ENCODE results near the gene PIWIL4. TPM values are rescaled to one million over a fixed set of nuclear protein-coding genes. Genes with fewer than 3 reads are reported as not detected.
"Not testable (repeated sequence)": the region's sequence is repeated elsewhere in the genome, so short reads cannot be mapped to it uniquely, and the experiment has no call there.

The PIWIL4 gene
- total RNA-seq, 1 donor from 2014 or later, result 1.8 TPM

GRCh38 chr11:94623120-94623735, 56.1 kb downstream of the PIWIL4 start:
- intact Hi-C loops (cut with DNase I), result loop anchor here (2.0 to 10.0 kb wide), 4 partner anchors 142 to 512 kb away; partner anchors contain the start of gene AMOTL1
- DNase-seq (ENCODE audit: low spot score), result no peak

- intact Hi-C loops (cut with DNase I), result loop anchor here (5.0 to 10.0 kb wide), 4 partner anchors 139 to 509 kb away; partner anchors contain the start of gene AMOTL1
- not testable (repeated sequence) for DNase-seq (ENCODE audit: low spot score)
Measured at GRCh38 chr11:94625422-94625821, 58.3 kb downstream of the PIWIL4 start.

- intact Hi-C loops (cut with DNase I), result loop anchor here (5.0 to 10.0 kb wide), 4 partner anchors 138 to 508 kb away; partner anchors contain the start of gene AMOTL1
- DNase-seq (ENCODE audit: low spot score), result not testable (repeated sequence)
Measured at GRCh38 chr11:94627003-94627560, 59.9 kb downstream of the PIWIL4 start.

GRCh38 chr11:94629741-94630140, 62.6 kb downstream of the PIWIL4 start:
- no peak for DNase-seq (ENCODE audit: low spot score)
- intact Hi-C loops (cut with DNase I), result loop anchor here (5.0 to 10.0 kb wide), 4 partner anchors 135 to 505 kb away; partner anchors contain the start of gene AMOTL1

GRCh38 chr11:94630221-94630620, 63.1 kb downstream of the PIWIL4 start:
- DNase-seq (ENCODE audit: low spot score), result no peak
- intact Hi-C loops (cut with DNase I), result no loop called here

- intact Hi-C loops (cut with DNase I), result no loop called here
- DNase-seq (ENCODE audit: low spot score), result no peak
Measured at GRCh38 chr11:94632356-94632755, 65.2 kb downstream of the PIWIL4 start.

GRCh38 chr11:94635072-94635471, 67.9 kb downstream of the PIWIL4 start:
- intact Hi-C loops (cut with DNase I), result no loop called here
- no peak for DNase-seq (ENCODE audit: low spot score)

- intact Hi-C loops (cut with DNase I), result no loop called here
- no peak for DNase-seq (ENCODE audit: low spot score)
Measured at GRCh38 chr11:94636388-94636949, 69.3 kb downstream of the PIWIL4 start.

GRCh38 chr11:94638301-94638901, 71.2 kb downstream of the PIWIL4 start:
- intact Hi-C loops (cut with DNase I), result no loop called here

GRCh38 chr11:94638902-94639373, 71.8 kb downstream of the PIWIL4 start:
- DNase-seq (ENCODE audit: low spot score), result no peak
- intact Hi-C loops (cut with DNase I), result no loop called here

More at GRCh38 chr11:94638301-94638901, 71.2 kb downstream of the PIWIL4 start:
- no peak for DNase-seq (ENCODE audit: low spot score)

- no peak for DNase-seq (ENCODE audit: low spot score)
- intact Hi-C loops (cut with DNase I), result no loop called here
Measured at GRCh38 chr11:94639901-94640721, 72.9 kb downstream of the PIWIL4 start.

- intact Hi-C loops (cut with DNase I), result no loop called here
- DNase-seq (ENCODE audit: low spot score), result no peak
Measured at GRCh38 chr11:94641167-94641761, 74.1 kb downstream of the PIWIL4 start.

GRCh38 chr11:94643186-94643585, 76.0 kb downstream of the PIWIL4 start:
- DNase-seq (ENCODE audit: low spot score); intact Hi-C loops (cut with DNase I): not testable (repeated sequence)

- DNase-seq (ENCODE audit: low spot score), result no peak
Measured at GRCh38 chr11:94647926-94648325, 80.8 kb downstream of the PIWIL4 start.

GRCh38 chr11:94648789-94649188, 81.6 kb downstream of the PIWIL4 start:
- DNase-seq (ENCODE audit: low spot score), result no peak
- intact Hi-C loops (cut with DNase I), result no loop called here

More at GRCh38 chr11:94647926-94648325, 80.8 kb downstream of the PIWIL4 start:
- intact Hi-C loops (cut with DNase I), result no loop called here

GRCh38 chr11:94649254-94649653, 82.1 kb downstream of the PIWIL4 start:
- no peak for DNase-seq (ENCODE audit: low spot score)
- intact Hi-C loops (cut with DNase I), result no loop called here

- intact Hi-C loops (cut with DNase I), result loop anchor here (5.0 kb wide), 1 partner anchor 82 kb away; no protein-coding TSS in a partner anchor
- DNase-seq (ENCODE audit: low spot score), result no peak
Measured at GRCh38 chr11:94649964-94650623, 82.9 kb downstream of the PIWIL4 start.

GRCh38 chr11:94650756-94651155, 83.6 kb downstream of the PIWIL4 start:
- intact Hi-C loops (cut with DNase I), result loop anchor here (5.0 kb wide), 1 partner anchor 82 kb away; no protein-coding TSS in a partner anchor
- DNase-seq (ENCODE audit: low spot score), result no peak

All from cardiac septum (tissue), 1 donor.